ENCODE data around the gene KLHL40.

- TF ChIP-seq EP300 (conservative IDR thresholded peaks at IDR 0.05; ENCODE audit: poor library complexity, severe bottlenecking) (no peak), SMC3 (conservative IDR thresholded peaks at IDR 0.05; ENCODE audit: poor library complexity) (no peak), POLR2AphosphoS5 (IDR thresholded peaks at IDR 0.05) (no peak), CTCF (IDR thresholded peaks at IDR 0.05; ENCODE audit: poor library complexity, severe bottlenecking) (no peak), EZH2 (IDR thresholded peaks at IDR 0.05; ENCODE audit: borderline replicate concordance, insufficient read depth, low read length, poor library complexity, severe bottlenecking) (no peak)
Observed at GRCh38 chr3:42733501-42734262, 48.3 kb downstream of the KLHL40 start.
